ENCODE results near the gene PECR. TPM values are rescaled to one million over a fixed set of nuclear protein-coding genes. Genes with fewer than 3 reads are reported as not detected.

Gene PECR
- total RNA-seq, 1 experiment from 2014 or later: 13.9 TPM

DNA sequence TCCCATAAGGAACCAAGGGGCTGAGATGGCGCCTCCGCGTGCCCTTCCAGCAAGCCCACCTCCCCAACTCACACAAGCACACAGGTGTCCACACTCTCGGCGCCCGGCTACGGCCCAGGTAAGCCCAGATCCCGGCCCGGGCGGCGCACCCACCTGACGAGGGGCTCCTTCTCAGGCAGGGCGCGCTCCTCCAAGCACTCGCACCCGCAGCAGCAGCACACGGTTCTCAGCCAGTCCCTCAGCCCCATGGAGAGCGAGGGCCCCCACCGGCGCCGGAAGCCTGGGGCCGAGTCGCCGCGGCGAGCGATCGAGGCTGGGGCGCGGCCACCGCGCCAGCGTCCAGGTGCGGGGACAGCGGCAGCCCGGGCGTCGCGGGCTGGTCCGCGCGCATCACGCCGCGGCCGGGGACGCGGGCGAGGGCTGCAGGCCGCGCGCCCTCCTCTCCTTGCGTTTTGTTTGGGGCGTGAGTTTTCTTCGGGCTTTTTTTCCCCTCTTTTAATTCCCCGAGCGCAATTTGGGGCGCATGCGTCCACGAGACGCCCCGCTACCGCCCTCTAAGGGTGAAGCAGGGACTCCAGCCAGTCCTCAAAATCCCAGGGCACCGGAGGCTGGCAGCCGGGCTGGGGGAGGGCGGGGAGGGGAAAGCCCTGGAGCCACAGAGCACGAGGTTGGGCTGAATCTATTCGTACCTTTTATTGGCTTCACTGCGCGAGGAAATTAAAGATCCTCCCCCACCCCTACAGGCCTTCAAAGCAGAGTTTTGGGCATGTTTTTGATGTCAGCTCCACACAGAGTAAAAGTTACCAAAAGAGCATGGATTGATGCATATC lies 68.3 kb downstream of the PECR start, which contains the start of gene MREG (continued):
- TF ChIP-seq, protein P1, sequence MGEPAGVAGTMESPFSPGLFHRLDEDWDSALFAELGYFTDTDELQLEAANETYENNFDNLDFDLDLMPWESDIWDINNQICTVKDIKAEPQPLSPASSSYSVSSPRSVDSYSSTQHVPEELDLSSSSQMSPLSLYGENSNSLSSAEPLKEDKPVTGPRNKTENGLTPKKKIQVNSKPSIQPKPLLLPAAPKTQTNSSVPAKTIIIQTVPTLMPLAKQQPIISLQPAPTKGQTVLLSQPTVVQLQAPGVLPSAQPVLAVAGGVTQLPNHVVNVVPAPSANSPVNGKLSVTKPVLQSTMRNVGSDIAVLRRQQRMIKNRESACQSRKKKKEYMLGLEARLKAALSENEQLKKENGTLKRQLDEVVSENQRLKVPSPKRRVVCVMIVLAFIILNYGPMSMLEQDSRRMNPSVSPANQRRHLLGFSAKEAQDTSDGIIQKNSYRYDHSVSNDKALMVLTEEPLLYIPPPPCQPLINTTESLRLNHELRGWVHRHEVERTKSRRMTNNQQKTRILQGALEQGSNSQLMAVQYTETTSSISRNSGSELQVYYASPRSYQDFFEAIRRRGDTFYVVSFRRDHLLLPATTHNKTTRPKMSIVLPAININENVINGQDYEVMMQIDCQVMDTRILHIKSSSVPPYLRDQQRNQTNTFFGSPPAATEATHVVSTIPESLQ (CRISPR knock-in tag; IDR thresholded peaks at IDR 0.05): no peak
- TF ChIP-seq, protein P2, sequence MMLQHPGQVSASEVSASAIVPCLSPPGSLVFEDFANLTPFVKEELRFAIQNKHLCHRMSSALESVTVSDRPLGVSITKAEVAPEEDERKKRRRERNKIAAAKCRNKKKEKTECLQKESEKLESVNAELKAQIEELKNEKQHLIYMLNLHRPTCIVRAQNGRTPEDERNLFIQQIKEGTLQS (CRISPR knock-in tag; conservative IDR thresholded peaks at IDR 0.05): no peak
- TF ChIP-seq SP1 (CRISPR knock-in tag; conservative IDR thresholded peaks at IDR 0.05) (no peak), TEAD1 (CRISPR knock-in tag; IDR thresholded peaks at IDR 0.05) (peak; percentile 66; the same call in 1 of the 2 replicates), ZNF396 (CRISPR knock-in tag; IDR thresholded peaks at IDR 0.05; ENCODE audit: borderline replicate concordance) (no peak), TEAD4 (CRISPR knock-in tag; IDR thresholded peaks at IDR 0.05) (no peak; the same call in 1 of the 2 replicates), MXD4 (CRISPR knock-in tag; IDR thresholded peaks at IDR 0.05; ENCODE audit: borderline replicate concordance) (no peak), ARID4B (CRISPR knock-in tag; IDR thresholded peaks at IDR 0.05; ENCODE audit: borderline replicate concordance) (peak; percentile 90; the same call in 1 of the 2 replicates), ZNF232 (CRISPR knock-in tag; IDR thresholded peaks at IDR 0.05) (no peak), NR3C1 (CRISPR knock-in tag; conservative IDR thresholded peaks at IDR 0.05; ENCODE audit: low read depth) (no peak), FOXP4 (CRISPR knock-in tag; IDR thresholded peaks at IDR 0.05) (0 out of 2 replicates have a peak, but pooled peaks have one; percentile 54), FOXJ3 (CRISPR knock-in tag; IDR thresholded peaks at IDR 0.05; ENCODE audit: borderline replicate concordance) (no peak), GABPB1 (CRISPR knock-in tag; IDR thresholded peaks at IDR 0.05) (peak; percentile 7; the same call in 1 of the 2 replicates), CREB1 (CRISPR knock-in tag; IDR thresholded peaks at IDR 0.05) (no peak), ZNF263 (CRISPR knock-in tag; IDR thresholded peaks at IDR 0.05; ENCODE audit: low read depth) (no peak), ZBTB21 (CRISPR knock-in tag; IDR thresholded peaks at IDR 0.05; ENCODE audit: borderline replicate concordance) (no peak), ATF1 (CRISPR knock-in tag; IDR thresholded peaks at IDR 0.05) (no peak), TP53 (CRISPR knock-in tag; IDR thresholded peaks at IDR 0.05) (peak; percentile 87; the same call in 1 of the 2 replicates), MYBL2 (CRISPR knock-in tag; IDR thresholded peaks at IDR 0.05) (no peak), RORB (CRISPR knock-in tag; IDR thresholded peaks at IDR 0.05) (no peak)
- TF ChIP-seq, protein P3, sequence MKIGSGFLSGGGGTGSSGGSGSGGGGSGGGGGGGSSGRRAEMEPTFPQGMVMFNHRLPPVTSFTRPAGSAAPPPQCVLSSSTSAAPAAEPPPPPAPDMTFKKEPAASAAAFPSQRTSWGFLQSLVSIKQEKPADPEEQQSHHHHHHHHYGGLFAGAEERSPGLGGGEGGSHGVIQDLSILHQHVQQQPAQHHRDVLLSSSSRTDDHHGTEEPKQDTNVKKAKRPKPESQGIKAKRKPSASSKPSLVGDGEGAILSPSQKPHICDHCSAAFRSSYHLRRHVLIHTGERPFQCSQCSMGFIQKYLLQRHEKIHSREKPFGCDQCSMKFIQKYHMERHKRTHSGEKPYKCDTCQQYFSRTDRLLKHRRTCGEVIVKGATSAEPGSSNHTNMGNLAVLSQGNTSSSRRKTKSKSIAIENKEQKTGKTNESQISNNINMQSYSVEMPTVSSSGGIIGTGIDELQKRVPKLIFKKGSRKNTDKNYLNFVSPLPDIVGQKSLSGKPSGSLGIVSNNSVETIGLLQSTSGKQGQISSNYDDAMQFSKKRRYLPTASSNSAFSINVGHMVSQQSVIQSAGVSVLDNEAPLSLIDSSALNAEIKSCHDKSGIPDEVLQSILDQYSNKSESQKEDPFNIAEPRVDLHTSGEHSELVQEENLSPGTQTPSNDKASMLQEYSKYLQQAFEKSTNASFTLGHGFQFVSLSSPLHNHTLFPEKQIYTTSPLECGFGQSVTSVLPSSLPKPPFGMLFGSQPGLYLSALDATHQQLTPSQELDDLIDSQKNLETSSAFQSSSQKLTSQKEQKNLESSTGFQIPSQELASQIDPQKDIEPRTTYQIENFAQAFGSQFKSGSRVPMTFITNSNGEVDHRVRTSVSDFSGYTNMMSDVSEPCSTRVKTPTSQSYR (CRISPR knock-in tag; IDR thresholded peaks at IDR 0.05): no peak
- TF ChIP-seq, protein P4, sequence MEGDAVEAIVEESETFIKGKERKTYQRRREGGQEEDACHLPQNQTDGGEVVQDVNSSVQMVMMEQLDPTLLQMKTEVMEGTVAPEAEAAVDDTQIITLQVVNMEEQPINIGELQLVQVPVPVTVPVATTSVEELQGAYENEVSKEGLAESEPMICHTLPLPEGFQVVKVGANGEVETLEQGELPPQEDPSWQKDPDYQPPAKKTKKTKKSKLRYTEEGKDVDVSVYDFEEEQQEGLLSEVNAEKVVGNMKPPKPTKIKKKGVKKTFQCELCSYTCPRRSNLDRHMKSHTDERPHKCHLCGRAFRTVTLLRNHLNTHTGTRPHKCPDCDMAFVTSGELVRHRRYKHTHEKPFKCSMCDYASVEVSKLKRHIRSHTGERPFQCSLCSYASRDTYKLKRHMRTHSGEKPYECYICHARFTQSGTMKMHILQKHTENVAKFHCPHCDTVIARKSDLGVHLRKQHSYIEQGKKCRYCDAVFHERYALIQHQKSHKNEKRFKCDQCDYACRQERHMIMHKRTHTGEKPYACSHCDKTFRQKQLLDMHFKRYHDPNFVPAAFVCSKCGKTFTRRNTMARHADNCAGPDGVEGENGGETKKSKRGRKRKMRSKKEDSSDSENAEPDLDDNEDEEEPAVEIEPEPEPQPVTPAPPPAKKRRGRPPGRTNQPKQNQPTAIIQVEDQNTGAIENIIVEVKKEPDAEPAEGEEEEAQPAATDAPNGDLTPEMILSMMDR (IDR thresholded peaks at IDR 0.05): peak; percentile 59
- TF ChIP-seq, protein P5, sequence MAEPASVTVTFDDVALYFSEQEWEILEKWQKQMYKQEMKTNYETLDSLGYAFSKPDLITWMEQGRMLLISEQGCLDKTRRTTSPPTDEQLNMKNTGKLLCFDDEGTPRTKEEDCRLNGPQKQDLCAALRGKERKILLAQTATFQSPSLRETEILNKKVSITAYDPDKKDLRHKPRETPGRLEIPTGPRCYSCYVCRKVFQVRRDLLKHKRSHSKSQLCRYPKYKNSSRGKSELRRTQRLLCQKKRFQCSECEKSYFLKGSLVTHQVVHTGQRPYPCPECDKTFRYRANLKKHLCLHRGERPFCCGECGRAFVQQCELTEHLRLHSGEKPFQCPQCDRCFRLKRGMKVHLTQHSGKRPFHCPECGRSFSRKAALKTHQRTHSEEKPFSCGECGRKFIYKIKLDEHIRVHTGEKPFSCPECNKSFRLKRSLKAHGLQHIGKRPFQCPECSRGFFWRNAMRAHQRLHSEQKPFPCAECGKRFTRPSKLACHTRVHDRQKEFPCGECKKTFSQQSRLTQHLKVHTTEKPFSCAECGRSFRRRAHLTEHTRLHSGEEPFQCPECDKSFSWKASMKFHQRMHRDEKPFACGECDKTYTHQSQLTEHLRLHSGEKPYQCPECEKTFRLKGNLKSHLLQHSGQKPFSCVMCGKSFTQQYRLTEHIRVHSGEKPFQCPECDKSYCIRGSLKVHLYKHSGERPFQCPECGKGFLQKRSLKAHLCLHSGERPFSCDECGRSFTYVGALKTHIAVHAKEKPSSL (CRISPR knock-in tag; conservative IDR thresholded peaks at IDR 0.05): no peak
